Tibial nerve (tissue), 3 donors: ENCODE data around the gene RAB26.

Source experiments
- POLR2A ChIP-seq, 2 donors: fragments of 450-650 bp; IDR thresholded peaks; one replicate each; pipeline ENCODE4 v1.6.1; 2017; ENCODE audit warnings: antibody characterized with exemption in 2 of 2, mild to moderate bottlenecking in 2 of 2, moderate library complexity in 2 of 2
- TF ChIP-seq, protein P1 (sequence below), 5 experiments: fragments of 200-600 bp in 3 of 5; fragments of 450-650 bp in 2 of 5; sonication (generic) in 3 of 5; IDR thresholded peaks; one replicate each; pipeline ENCODE4 v1.5.1; 2016 to 2019; ENCODE audit warnings: antibody characterized with exemption in 5 of 5, mild to moderate bottlenecking in 3 of 5, moderate library complexity in 2 of 5

DNA sequence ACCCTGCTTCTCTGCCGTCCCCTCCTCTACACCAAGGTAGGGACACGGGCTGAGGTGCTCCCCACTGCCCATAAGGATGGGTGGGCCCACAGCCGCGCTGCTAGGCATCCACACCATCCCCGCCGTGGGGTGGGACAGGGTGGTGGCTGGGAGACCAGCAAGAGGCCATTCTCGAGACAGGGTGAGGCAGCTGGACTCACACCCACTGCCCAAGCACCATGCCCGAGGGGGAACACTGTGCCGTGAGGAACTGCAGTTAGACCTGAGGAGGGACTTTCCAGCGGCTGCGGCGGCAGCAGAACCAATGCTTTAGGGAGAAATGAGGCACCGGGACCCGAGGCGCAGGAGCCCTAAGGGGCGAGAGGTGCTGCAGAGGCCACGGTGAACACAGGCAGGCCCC is 26.0 kb upstream of the RAB26 start:
- TF ChIP-seq, protein P1, sequence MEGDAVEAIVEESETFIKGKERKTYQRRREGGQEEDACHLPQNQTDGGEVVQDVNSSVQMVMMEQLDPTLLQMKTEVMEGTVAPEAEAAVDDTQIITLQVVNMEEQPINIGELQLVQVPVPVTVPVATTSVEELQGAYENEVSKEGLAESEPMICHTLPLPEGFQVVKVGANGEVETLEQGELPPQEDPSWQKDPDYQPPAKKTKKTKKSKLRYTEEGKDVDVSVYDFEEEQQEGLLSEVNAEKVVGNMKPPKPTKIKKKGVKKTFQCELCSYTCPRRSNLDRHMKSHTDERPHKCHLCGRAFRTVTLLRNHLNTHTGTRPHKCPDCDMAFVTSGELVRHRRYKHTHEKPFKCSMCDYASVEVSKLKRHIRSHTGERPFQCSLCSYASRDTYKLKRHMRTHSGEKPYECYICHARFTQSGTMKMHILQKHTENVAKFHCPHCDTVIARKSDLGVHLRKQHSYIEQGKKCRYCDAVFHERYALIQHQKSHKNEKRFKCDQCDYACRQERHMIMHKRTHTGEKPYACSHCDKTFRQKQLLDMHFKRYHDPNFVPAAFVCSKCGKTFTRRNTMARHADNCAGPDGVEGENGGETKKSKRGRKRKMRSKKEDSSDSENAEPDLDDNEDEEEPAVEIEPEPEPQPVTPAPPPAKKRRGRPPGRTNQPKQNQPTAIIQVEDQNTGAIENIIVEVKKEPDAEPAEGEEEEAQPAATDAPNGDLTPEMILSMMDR (IDR thresholded peaks at IDR 0.05), result no peak
- no peak for TF ChIP-seq POLR2A (IDR thresholded peaks at IDR 0.05)
